ENCODE measurements around the gene ZNF594.
"Not testable (repeated sequence)": the region's sequence is repeated elsewhere in the genome, so short reads cannot be mapped to it uniquely, and the experiment has no call there.

DNA sequence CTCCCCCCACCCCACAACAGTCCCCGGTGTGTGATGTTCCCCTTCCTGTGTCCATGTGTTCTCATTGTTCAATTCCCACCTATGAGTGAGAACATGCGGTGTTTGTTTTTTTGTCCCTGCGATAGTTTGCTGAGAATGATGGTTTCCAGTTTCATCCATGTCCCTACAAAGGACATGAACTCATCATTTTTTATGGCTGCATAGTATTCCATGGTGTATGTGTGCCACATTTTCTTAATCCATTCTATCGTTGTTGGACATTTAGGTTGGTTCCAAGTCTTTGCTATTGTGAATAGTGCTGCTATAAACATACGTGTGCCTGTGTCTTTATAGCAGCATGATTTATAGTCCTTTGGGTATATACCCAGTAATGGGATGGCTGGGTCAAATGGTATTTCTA is 25.9 kb upstream of the ZNF594 start:
- TF ChIP-seq, protein P1, sequence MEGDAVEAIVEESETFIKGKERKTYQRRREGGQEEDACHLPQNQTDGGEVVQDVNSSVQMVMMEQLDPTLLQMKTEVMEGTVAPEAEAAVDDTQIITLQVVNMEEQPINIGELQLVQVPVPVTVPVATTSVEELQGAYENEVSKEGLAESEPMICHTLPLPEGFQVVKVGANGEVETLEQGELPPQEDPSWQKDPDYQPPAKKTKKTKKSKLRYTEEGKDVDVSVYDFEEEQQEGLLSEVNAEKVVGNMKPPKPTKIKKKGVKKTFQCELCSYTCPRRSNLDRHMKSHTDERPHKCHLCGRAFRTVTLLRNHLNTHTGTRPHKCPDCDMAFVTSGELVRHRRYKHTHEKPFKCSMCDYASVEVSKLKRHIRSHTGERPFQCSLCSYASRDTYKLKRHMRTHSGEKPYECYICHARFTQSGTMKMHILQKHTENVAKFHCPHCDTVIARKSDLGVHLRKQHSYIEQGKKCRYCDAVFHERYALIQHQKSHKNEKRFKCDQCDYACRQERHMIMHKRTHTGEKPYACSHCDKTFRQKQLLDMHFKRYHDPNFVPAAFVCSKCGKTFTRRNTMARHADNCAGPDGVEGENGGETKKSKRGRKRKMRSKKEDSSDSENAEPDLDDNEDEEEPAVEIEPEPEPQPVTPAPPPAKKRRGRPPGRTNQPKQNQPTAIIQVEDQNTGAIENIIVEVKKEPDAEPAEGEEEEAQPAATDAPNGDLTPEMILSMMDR (IDR thresholded peaks at IDR 0.05; ENCODE audit: extremely low read depth in 1 of 2, insufficient read depth in 1 of 2, low read depth in 1 of 2, low read length in 2 of 2): not testable (repeated sequence)
- not testable (repeated sequence) for TF ChIP-seq POLR2A (IDR thresholded peaks at IDR 0.05; ENCODE audit: low read depth, low read length); EZH2 (IDR thresholded peaks at IDR 0.05; ENCODE audit: borderline replicate concordance, low read depth, low read length, severe bottlenecking)

Measured in endothelial cell of umbilical vein (primary cell).